NCI-H446 treated with DMSO at 0.1 percent for 48 hours (cell line): ENCODE data around the gene RASSF5.
"Not testable (repeated sequence)": the region's sequence is repeated elsewhere in the genome, so short reads cannot be mapped to it uniquely, and the experiment has no call there.

Experiments used
- DNase-seq: peaks from one replicate; lab custom pipeline; 2025; lab: John Stamatoyannopoulos, UW

RASSF5 gene

GRCh38 chr1:206477110-206477509 is 30.2 kb upstream of the RASSF5 start:
- no peak for DNase-seq

GRCh38 chr1:206477581-206478380 is 29.6 kb upstream of the RASSF5 start:
- DNase-seq: no peak

GRCh38 chr1:206478746-206479145 is 28.6 kb upstream of the RASSF5 start:
- DNase-seq: no peak

GRCh38 chr1:206479183-206480125 is 27.9 kb upstream of the RASSF5 start:
- peak; percentile 54 for DNase-seq

GRCh38 chr1:206480211-206480610 is 27.1 kb upstream of the RASSF5 start:
- no peak for DNase-seq

GRCh38 chr1:206482611-206483010 is 24.7 kb upstream of the RASSF5 start:
- no peak for DNase-seq

- not testable (repeated sequence) for DNase-seq
These were observed 23.5 kb upstream of the RASSF5 start for GRCh38 chr1:206483864-206484263.

- DNase-seq: no peak
These were observed 22.4 kb upstream of the RASSF5 start for GRCh38 chr1:206484901-206485300.

- DNase-seq: no peak
These were observed 20.1 kb upstream of the RASSF5 start for GRCh38 chr1:206486995-206487788.

- no peak for DNase-seq
These were observed 19.4 kb upstream of the RASSF5 start for GRCh38 chr1:206487970-206488369.

GRCh38 chr1:206488466-206488865 is 18.9 kb upstream of the RASSF5 start:
- no peak for DNase-seq

GRCh38 chr1:206489980-206490770 is 17.2 kb upstream of the RASSF5 start:
- peak; percentile 58 for DNase-seq

GRCh38 chr1:206490771-206491405 is 16.4 kb upstream of the RASSF5 start:
- DNase-seq: no peak

- DNase-seq: no peak
These were observed 15.7 kb upstream of the RASSF5 start for GRCh38 chr1:206491616-206492015.

- DNase-seq: no peak
These were observed 14.7 kb upstream of the RASSF5 start for GRCh38 chr1:206492589-206492988.

GRCh38 chr1:206493279-206493678 is 14.1 kb upstream of the RASSF5 start:
- no peak for DNase-seq

GRCh38 chr1:206495011-206495461 is 12.3 kb upstream of the RASSF5 start:
- DNase-seq: no peak

- no peak for DNase-seq
These were observed 11.8 kb upstream of the RASSF5 start for GRCh38 chr1:206495493-206496046.

- DNase-seq: no peak
These were observed 11.1 kb upstream of the RASSF5 start for GRCh38 chr1:206496131-206496793.

GRCh38 chr1:206497363-206497762 is 10.0 kb upstream of the RASSF5 start:
- DNase-seq: no peak
